HuH-7.5 (cell line): Measurements from ENCODE around the gene LDLRAD1.
A peak's percentile ranks its signal among the peaks of the same experiment; 100 is the strongest.
"Not testable (repeated sequence)": the region's sequence is repeated elsewhere in the genome, so short reads cannot be mapped to it uniquely, and the experiment has no call there.

Source experiments
- DNase-seq: peaks from one replicate; pipeline ENCODE4 v3.0.0; 2011; ENCODE audit warnings: low spot score

LDLRAD1 gene

GRCh38 chr1:54016343-54017282, 1.4 kb downstream of the LDLRAD1 start:
- peak; percentile 87 for DNase-seq

GRCh38 chr1:54014009-54014629, 3.9 kb downstream of the LDLRAD1 start:
- no peak for DNase-seq

- no peak for DNase-seq
Observed at GRCh38 chr1:54013393-54014008, 4.5 kb downstream of the LDLRAD1 start.

- no peak for DNase-seq
Observed at GRCh38 chr1:54012863-54013262, 5.1 kb downstream of the LDLRAD1 start.

GRCh38 chr1:54012008-54012325, 6.0 kb downstream of the LDLRAD1 start:
- DNase-seq, result no peak

- DNase-seq, result no peak
Observed at GRCh38 chr1:54011316-54012007, 6.5 kb downstream of the LDLRAD1 start.

GRCh38 chr1:54010415-54011117, 7.4 kb downstream of the LDLRAD1 start:
- no peak for DNase-seq

GRCh38 chr1:54009406-54009805, 8.6 kb downstream of the LDLRAD1 start:
- no peak for DNase-seq

- DNase-seq, result no peak
Observed at GRCh38 chr1:54008876-54009275, 9.1 kb downstream of the LDLRAD1 start.

GRCh38 chr1:54007613-54008012, 10.4 kb downstream of the LDLRAD1 start:
- DNase-seq, result no peak

GRCh38 chr1:54006508-54006907, 11.5 kb downstream of the LDLRAD1 start:
- DNase-seq, result no peak

GRCh38 chr1:54004481-54005049, 13.4 kb downstream of the LDLRAD1 start:
- no peak for DNase-seq

- not testable (repeated sequence) for DNase-seq
Observed at GRCh38 chr1:54003750-54004480, 14.1 kb downstream of the LDLRAD1 start.

- no peak for DNase-seq
Observed at GRCh38 chr1:54003249-54003646, 14.7 kb downstream of the LDLRAD1 start.

- no peak for DNase-seq
Observed at GRCh38 chr1:54002544-54003248, 15.3 kb downstream of the LDLRAD1 start.

GRCh38 chr1:54001591-54001990, 16.4 kb downstream of the LDLRAD1 start:
- DNase-seq, result no peak

GRCh38 chr1:53999920-54000319, 18.1 kb downstream of the LDLRAD1 start:
- DNase-seq, result no peak

GRCh38 chr1:53998223-53998622, 19.8 kb downstream of the LDLRAD1 start:
- no peak for DNase-seq

GRCh38 chr1:53995683-53996082, 22.3 kb downstream of the LDLRAD1 start:
- no peak for DNase-seq

GRCh38 chr1:53994516-53994915, 23.5 kb downstream of the LDLRAD1 start:
- DNase-seq, result not testable (repeated sequence)
